Measurements from ENCODE around the gene IL17B. TPM values are rescaled to one million over a fixed set of nuclear protein-coding genes. Genes with fewer than 3 reads are reported as not detected.

IL17B gene
- total RNA-seq, 1 donor from 2014 or later = 2.7 TPM

DNA sequence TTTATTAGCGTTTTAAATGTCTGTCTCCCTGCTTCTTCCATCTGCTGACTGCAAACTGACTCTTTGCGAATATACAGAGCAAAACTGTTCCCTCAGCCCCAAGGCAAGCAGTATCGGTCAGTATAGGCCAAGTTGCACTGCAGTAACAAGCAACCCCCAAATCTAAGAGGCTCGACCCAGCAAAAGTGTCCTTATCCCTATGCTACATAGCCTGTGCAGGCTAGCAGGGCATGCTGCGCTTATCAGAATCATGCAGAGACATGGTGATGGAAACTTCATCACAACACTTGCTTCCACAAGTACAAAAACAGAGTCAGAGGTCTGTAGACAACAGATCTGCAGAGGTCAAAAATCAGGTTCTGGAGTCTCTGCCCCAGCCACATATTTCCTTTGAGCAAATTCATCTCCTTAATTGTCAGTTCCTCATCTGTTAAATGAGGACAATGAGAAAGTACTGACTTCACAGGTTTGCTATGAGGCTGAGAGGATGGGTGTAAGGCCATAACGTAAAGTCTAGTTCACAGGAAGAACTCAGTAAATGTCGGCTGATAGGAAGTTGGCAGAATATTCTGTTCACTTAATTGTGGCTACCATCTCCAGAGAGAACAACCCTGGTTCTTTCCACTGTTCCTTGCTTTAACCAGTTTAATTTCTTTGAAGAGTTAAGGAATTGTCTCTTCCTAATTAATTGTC lies 9.6 kb upstream of the IL17B start:
- intact Hi-C loops (cut with DNase I) = no loop called here

GRCh38 chr5:149387982-149388381 lies 8.9 kb upstream of the IL17B start:
- peak overlapping the region; percentile 91 for H3K27ac ChIP-seq
- no peaks in the 10 kb centered on the region for H3K9me3 ChIP-seq
- no peaks in the 10 kb centered on the region for H3K36me3 ChIP-seq
- H3K4me1 ChIP-seq = peaks cover 60% of the 10 kb centered on the region
- H3K4me3 ChIP-seq = no peak overlapping the region
- no peak for DNase-seq (ENCODE audit: extremely low spot score in 2 of 2)
- H3K27me3 ChIP-seq = no peaks in the 10 kb centered on the region
- TF ChIP-seq POLR2AphosphoS5 (IDR thresholded peaks at IDR 0.05; ENCODE audit: insufficient read depth in 1 of 2, low read depth in 1 of 2) = peak in 1 of 2 donors; percentile 43
- TF ChIP-seq, protein P1, sequence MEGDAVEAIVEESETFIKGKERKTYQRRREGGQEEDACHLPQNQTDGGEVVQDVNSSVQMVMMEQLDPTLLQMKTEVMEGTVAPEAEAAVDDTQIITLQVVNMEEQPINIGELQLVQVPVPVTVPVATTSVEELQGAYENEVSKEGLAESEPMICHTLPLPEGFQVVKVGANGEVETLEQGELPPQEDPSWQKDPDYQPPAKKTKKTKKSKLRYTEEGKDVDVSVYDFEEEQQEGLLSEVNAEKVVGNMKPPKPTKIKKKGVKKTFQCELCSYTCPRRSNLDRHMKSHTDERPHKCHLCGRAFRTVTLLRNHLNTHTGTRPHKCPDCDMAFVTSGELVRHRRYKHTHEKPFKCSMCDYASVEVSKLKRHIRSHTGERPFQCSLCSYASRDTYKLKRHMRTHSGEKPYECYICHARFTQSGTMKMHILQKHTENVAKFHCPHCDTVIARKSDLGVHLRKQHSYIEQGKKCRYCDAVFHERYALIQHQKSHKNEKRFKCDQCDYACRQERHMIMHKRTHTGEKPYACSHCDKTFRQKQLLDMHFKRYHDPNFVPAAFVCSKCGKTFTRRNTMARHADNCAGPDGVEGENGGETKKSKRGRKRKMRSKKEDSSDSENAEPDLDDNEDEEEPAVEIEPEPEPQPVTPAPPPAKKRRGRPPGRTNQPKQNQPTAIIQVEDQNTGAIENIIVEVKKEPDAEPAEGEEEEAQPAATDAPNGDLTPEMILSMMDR (IDR thresholded peaks at IDR 0.05) = no peak
- intact Hi-C loops (cut with DNase I) = loop anchor here (2.0 kb wide), 1 partner anchor 19 kb away; no protein-coding TSS in a partner anchor

More for the DNA sequence above, 9.6 kb upstream of the IL17B start:
- DNase-seq (ENCODE audit: extremely low spot score in 2 of 2) = no peak
- TF ChIP-seq POLR2A (IDR thresholded peaks at IDR 0.05) (no peak), POLR2AphosphoS5 (IDR thresholded peaks at IDR 0.05; ENCODE audit: insufficient read depth in 1 of 2, low read depth in 1 of 2) (no peak)
- TF ChIP-seq, protein P1 (IDR thresholded peaks at IDR 0.05) = no peak
- no peak overlapping the region for H3K4me3 ChIP-seq
- peaks cover 54% of the 10 kb centered on the region for H3K4me1 ChIP-seq
- H3K27me3 ChIP-seq = no peaks in the 10 kb centered on the region
- H3K36me3 ChIP-seq = no peaks in the 10 kb centered on the region
- peak overlapping the region; percentile 91 for H3K27ac ChIP-seq
- no peaks in the 10 kb centered on the region for H3K9me3 ChIP-seq

DNA sequence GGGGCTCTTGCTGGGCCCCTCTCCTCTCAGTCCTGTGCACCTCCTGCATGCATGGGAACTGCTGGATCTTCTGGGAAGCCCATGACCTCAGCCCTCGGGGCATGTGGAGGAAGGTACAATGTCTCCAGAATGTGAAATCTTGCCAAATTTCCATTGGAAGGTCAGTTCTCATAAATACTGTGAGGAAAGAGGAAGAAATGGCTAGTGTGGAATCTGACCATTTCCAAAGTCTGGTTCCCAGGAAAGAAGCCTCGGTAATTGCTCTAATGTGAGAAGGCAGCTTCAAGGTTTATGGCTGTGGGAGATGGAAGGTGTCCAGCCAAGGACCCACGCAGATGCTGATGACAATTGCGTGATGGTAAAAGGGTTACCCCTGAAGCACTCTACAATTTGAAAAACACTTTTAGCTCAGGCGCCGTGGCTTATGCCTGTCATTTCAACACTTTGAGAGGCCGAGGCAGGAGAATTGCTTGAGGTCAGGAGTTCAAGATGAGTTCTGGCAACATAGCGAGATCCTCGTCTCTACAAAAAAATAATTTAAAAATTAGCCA lies 8.1 kb upstream of the IL17B start:
- Histone ChIP-seq H3K27me3 (no peaks in the 10 kb centered on the region), H3K4me3 (peak overlapping the region in 1 of 2 donors; percentile 11), H3K27ac (peak overlapping the region; percentile 91), H3K4me1 (peaks cover 69% of the 10 kb centered on the region), H3K9me3 (no peaks in the 10 kb centered on the region), H3K36me3 (no peaks in the 10 kb centered on the region)
- intact Hi-C loops (cut with DNase I) = loop anchor here (2.0 kb wide), 1 partner anchor 20 kb away; no protein-coding TSS in a partner anchor
- DNase-seq (ENCODE audit: extremely low spot score in 2 of 2) = no peak
- TF ChIP-seq POLR2AphosphoS5 (IDR thresholded peaks at IDR 0.05; ENCODE audit: insufficient read depth in 1 of 2, low read depth in 1 of 2) = peak in 1 of 2 donors; percentile 62
- no peak for TF ChIP-seq POLR2A (IDR thresholded peaks at IDR 0.05)

GRCh38 chr5:149386166-149386565 lies 7.1 kb upstream of the IL17B start:
- Histone ChIP-seq H3K4me1 (peaks cover 76% of the 10 kb centered on the region), H3K27ac (peak overlapping the region; percentile 91), H3K36me3 (no peaks in the 10 kb centered on the region), H3K4me3 (no peak overlapping the region), H3K9me3 (no peaks in the 10 kb centered on the region), H3K27me3 (no peaks in the 10 kb centered on the region)
- no peak for TF ChIP-seq POLR2A (IDR thresholded peaks at IDR 0.05)
- intact Hi-C loops (cut with DNase I) = loop anchor here (2.0 kb wide), 1 partner anchor 21 kb away; no protein-coding TSS in a partner anchor
- no peak for DNase-seq (ENCODE audit: extremely low spot score in 2 of 2)

GRCh38 chr5:149383399-149383798 lies 4.3 kb upstream of the IL17B start:
- Histone ChIP-seq H3K27me3 (no peaks in the 10 kb centered on the region), H3K9me3 (no peaks in the 10 kb centered on the region), H3K36me3 (no peaks in the 10 kb centered on the region), H3K4me3 (no peak overlapping the region), H3K27ac (peak overlapping the region; percentile 91), H3K4me1 (peaks cover 55% of the 10 kb centered on the region)
- intact Hi-C loops (cut with DNase I) = loop anchor here (5.0 kb wide), 1 partner anchor 49 kb away; no protein-coding TSS in a partner anchor
- peak; percentile 33 to 73 for TF ChIP-seq POLR2AphosphoS5 (IDR thresholded peaks at IDR 0.05; ENCODE audit: insufficient read depth in 1 of 2, low read depth in 1 of 2)
- TF ChIP-seq POLR2A (IDR thresholded peaks at IDR 0.05) = no peak
- TF ChIP-seq, protein P1 (IDR thresholded peaks at IDR 0.05) = no peak
- DNase-seq (ENCODE audit: extremely low spot score in 2 of 2) = no peak
